Measurements from ENCODE around the gene KCND3. TPM values are rescaled to one million over a fixed set of nuclear protein-coding genes. Genes with fewer than 3 reads are reported as not detected.
A peak's percentile ranks its signal among the peaks of the same experiment; 100 is the strongest.

KCND3 gene
- total and polyA plus RNA-seq, 2 of the 4 experiments (the other 2 are of a cell fraction): under 0.01 to 0.03 TPM

- dilution Hi-C loops (cut with HindIII; ENCODE audit: low sequenced_read_pairs, unreplicated experiment) (no loop called here), in situ Hi-C loops (cut with MboI; ENCODE audit: low sequenced_read_pairs) (no loop called here), intact Hi-C loops (cut with micrococcal nuclease) (no loop called here)
- no peaks in the 10 kb centered on the region for H3K79me1 ChIP-seq (ENCODE audit: low read depth in 1 of 2, low read length in 2 of 2)
- no peak overlapping the region for H2BK15ac ChIP-seq (ENCODE audit: low read depth, low read length)
- no peaks in the 10 kb centered on the region for H3K9me1 ChIP-seq (ENCODE audit: insufficient read depth, low read length)
- H3K4me3 ChIP-seq (ENCODE audit: insufficient read depth, low read depth, low read length): no peak overlapping the region
- no peaks in the 10 kb centered on the region for H3K4me1 ChIP-seq (ENCODE audit: control insufficient read depth, insufficient read depth, low read length)
- H2AFZ ChIP-seq (replicated peaks; ENCODE audit: low read length, poor library complexity): peak overlapping the region; percentile 18
- no peak overlapping the region for H3K56ac ChIP-seq (ENCODE audit: extremely low read depth, insufficient read depth, low read length)
- H3K9me3 ChIP-seq (ENCODE audit: control insufficient read depth, insufficient read depth, low read length): no peaks in the 10 kb centered on the region
- POLR2A ChIA-PET (ENCODE audit: unreplicated experiment): no interaction called here
- no peak overlapping the region for H2BK20ac ChIP-seq (ENCODE audit: low read depth, low read length)
- H3K23ac ChIP-seq (ENCODE audit: low read depth, low read length): no peak overlapping the region
- no peak overlapping the region for H3K18ac ChIP-seq (ENCODE audit: low read depth, low read length)
- H4K8ac ChIP-seq (ENCODE audit: low read depth in 2 of 2, low read length in 2 of 2): no peak overlapping the region
- H3K14ac ChIP-seq (replicated peaks; ENCODE audit: low read depth, low read length): no peak overlapping the region
- H4K91ac ChIP-seq (ENCODE audit: insufficient read depth, low read depth, low read length): no peak overlapping the region
- DNase-seq: no peak
- WGBS, 2 experiments (ENCODE audit: extremely low coverage in 2 of 2, insufficient read length in 1 of 2): no CpG with 5 or more reads among the region's 4 CpGs
- H2BK5ac ChIP-seq (ENCODE audit: low read depth, low read length, poor library complexity, severe bottlenecking): no peak overlapping the region
- H2BK120ac ChIP-seq (ENCODE audit: low read depth, low read length): no peak overlapping the region
- H3K9ac ChIP-seq (ENCODE audit: low read depth, low read length): no peak overlapping the region
- H2AK5ac ChIP-seq (ENCODE audit: low read depth, low read length): no peak overlapping the region
- H3K36me3 ChIP-seq (ENCODE audit: control insufficient read depth, insufficient read depth, low read length): no peaks in the 10 kb centered on the region
- no peak overlapping the region for H3K27ac ChIP-seq (ENCODE audit: insufficient read depth, low read length)
- no peaks in the 10 kb centered on the region; the same call in 1 of the 2 replicates for H3K27me3 ChIP-seq (ENCODE audit: control insufficient read depth, insufficient read depth, low read length)
- H4K5ac ChIP-seq (ENCODE audit: low read depth, low read length): no peak overlapping the region
- no TSS peak for BruUV-seq (replicated peaks)
- CTCF ChIA-PET: no interaction called here
- H3K4me2 ChIP-seq (ENCODE audit: low read depth, low read length): no peak overlapping the region
- ATAC-seq (ENCODE audit: low read depth): no peak
- no peaks in the 10 kb centered on the region for H4K20me1 ChIP-seq (ENCODE audit: insufficient read depth, low read length)
- TF ChIP-seq RFX5 (IDR thresholded peaks at IDR 0.05; ENCODE audit: low read depth, low read length) (no peak), BHLHE40 (IDR thresholded peaks at IDR 0.05; ENCODE audit: low read depth, low read length) (no peak), SMC3 (IDR thresholded peaks at IDR 0.05; ENCODE audit: low read depth, low read length) (no peak), ELK1 (IDR thresholded peaks at IDR 0.05; ENCODE audit: borderline replicate concordance, low read depth, low read length) (no peak), RAD21 (IDR thresholded peaks at IDR 0.05; ENCODE audit: low read length) (no peak), FOS (IDR thresholded peaks at IDR 0.05; ENCODE audit: low read depth, low read length) (no peak)
- TF ChIP-seq, protein P1, sequence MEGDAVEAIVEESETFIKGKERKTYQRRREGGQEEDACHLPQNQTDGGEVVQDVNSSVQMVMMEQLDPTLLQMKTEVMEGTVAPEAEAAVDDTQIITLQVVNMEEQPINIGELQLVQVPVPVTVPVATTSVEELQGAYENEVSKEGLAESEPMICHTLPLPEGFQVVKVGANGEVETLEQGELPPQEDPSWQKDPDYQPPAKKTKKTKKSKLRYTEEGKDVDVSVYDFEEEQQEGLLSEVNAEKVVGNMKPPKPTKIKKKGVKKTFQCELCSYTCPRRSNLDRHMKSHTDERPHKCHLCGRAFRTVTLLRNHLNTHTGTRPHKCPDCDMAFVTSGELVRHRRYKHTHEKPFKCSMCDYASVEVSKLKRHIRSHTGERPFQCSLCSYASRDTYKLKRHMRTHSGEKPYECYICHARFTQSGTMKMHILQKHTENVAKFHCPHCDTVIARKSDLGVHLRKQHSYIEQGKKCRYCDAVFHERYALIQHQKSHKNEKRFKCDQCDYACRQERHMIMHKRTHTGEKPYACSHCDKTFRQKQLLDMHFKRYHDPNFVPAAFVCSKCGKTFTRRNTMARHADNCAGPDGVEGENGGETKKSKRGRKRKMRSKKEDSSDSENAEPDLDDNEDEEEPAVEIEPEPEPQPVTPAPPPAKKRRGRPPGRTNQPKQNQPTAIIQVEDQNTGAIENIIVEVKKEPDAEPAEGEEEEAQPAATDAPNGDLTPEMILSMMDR (conservative IDR thresholded peaks at IDR 0.05; ENCODE audit: low read depth, low read length): no peak
- H3K4ac ChIP-seq (ENCODE audit: low read depth, low read length): no peak overlapping the region
- no peak overlapping the region for H2AK9ac ChIP-seq (replicated peaks; ENCODE audit: low read depth, low read length, poor library complexity)
Observed at GRCh38 chr1:111959436-111959835, 30.0 kb downstream of the KCND3 start.

Data from IMR-90 (cell line).